Urinary bladder (tissue), 4 donors: ENCODE data around the gene SRP19. TPM values are rescaled to one million over a fixed set of nuclear protein-coding genes. Genes with fewer than 3 reads are reported as not detected.
A peak's percentile ranks its signal among the peaks of the same experiment; 100 is the strongest.

Source experiments
- DNase-seq: peaks from one replicate; pipeline ENCODE4 v3.0.0-alpha.2; 2015; ENCODE audit errors: extremely low spot score
- H3K27ac ChIP-seq: one replicate; pipeline ENCODE4 v1.5.1; 2013; ENCODE audit warnings: low read depth, mild to moderate bottlenecking, moderate library complexity
- H3K36me3 ChIP-seq: one replicate; pipeline ENCODE4 v1.6.1; 2013; ENCODE audit warnings: mild to moderate bottlenecking, moderate library complexity; ENCODE audit not compliant: insufficient read depth
- H3K4me1 ChIP-seq: one replicate; pipeline ENCODE4 v1.6.1; 2013; ENCODE audit warnings: mild to moderate bottlenecking, moderate library complexity; ENCODE audit not compliant: insufficient read depth
- H3K4me3 ChIP-seq: one replicate; pipeline ENCODE4 v1.5.1; 2013; ENCODE audit warnings: low read depth, low read length
- WGBS: extraction: QIAGEN DNeasy Blood & Tissue Kit; methylation state at CpG from one replicate; pipeline ENCODE4 v1.1.7; 2013; 5-methylcytosine and 5-hydroxymethylcytosine counted together
- polyA plus RNA-seq: library from polyadenylated mRNA; stranded (reverse); fragments of 200-250 nt; gene quantifications from one replicate; pipeline ENCODE4 v1.2.3, GENCODE V29; 2013
- total RNA-seq: library from RNA; depleted of rRNA; stranded (reverse); fragments of >200 nt; gene quantifications from one replicate; pipeline ENCODE4 v1.2.3, GENCODE V29; 2014
- donor health status: healthy with polysubstance abuse.
- donor health status: healthy.

The SRP19 gene
- total RNA-seq (48.5 TPM), polyA plus RNA-seq (47.2 TPM)

GRCh38 chr5:112860929-112861637 is at the start of gene SRP19:
Gene SRP19 (plus strand): TSS chr5:112861287. CDS start chr5:112861377, 90 bp downstream.
- Histone ChIP-seq H3K4me1 (peaks cover 1% of the 10 kb centered on the region), H3K36me3 (peaks cover 2% of the 10 kb centered on the region), H3K27ac (no peak within 1 kb of the TSS), H3K4me3 (peak within 1 kb of the TSS; percentile 96)
- under 1% methylated on average over 47 of the region's 47 CpGs for WGBS
- peak; percentile 95 for DNase-seq

- 84% methylated on average over 1 of the region's 1 CpG for WGBS
- no peak for DNase-seq
- Histone ChIP-seq H3K27ac (no peak overlapping the region), H3K36me3 (peaks cover 3% of the 10 kb centered on the region), H3K4me1 (no peaks in the 10 kb centered on the region), H3K4me3 (no peak overlapping the region)
Observed at GRCh38 chr5:112812549-112812948, 48.5 kb upstream of the SRP19 start.

DNA sequence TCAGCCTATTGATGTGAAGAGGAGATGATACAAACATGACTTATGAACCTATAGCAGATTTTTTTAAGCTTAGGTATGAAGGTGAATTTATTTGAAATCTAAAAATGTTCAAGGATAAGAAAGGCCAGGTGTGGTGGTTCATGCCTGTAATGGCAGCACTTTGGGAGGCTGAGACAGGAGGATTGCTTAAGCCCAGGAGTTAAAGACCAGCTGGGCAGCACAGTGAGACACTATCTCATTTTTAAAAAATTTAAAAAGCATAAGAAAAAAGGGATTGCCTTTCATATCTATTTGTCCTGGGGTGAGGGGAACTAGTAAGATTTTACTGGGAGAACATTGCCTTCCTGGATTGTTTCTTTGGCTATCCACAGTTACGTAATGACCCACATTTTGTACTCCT is 40.8 kb upstream of the SRP19 start:
- H3K4me1 ChIP-seq, result no peaks in the 10 kb centered on the region
- H3K4me3 ChIP-seq, result no peak overlapping the region
- H3K27ac ChIP-seq, result no peak overlapping the region
- DNase-seq, result no peak
- 100% methylated on average over 1 of the region's 1 CpG for WGBS
- peaks cover 9% of the 10 kb centered on the region for H3K36me3 ChIP-seq

- H3K4me3 ChIP-seq, result no peak overlapping the region
- no peak for DNase-seq
- 73% methylated on average over 4 of the region's 4 CpGs for WGBS
- no peaks in the 10 kb centered on the region for H3K4me1 ChIP-seq
- H3K36me3 ChIP-seq, result peaks cover 9% of the 10 kb centered on the region
- H3K27ac ChIP-seq, result no peak overlapping the region
Observed at GRCh38 chr5:112822456-112822855, 38.6 kb upstream of the SRP19 start.

DNA sequence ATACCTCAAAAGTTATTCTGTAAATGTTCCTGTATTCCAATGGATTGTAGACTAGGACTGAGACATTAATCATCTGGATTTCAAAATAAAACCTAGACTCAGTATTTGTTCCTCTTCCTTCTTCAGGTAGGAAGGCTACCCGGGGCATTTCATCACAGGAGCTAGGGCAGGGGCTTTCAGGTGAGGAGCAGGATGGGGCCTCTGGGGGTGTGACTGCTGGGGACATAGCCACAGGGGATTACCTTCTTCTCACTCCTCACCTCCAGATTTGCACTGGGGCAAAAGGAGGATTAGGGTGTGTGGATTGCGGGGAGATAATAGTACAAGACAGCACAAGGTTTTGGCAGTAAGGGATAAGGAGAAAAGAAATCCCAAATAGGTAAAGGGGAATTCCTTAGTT is 37.9 kb upstream of the SRP19 start:
- Histone ChIP-seq H3K4me1 (no peaks in the 10 kb centered on the region), H3K27ac (no peak overlapping the region), H3K4me3 (no peak overlapping the region), H3K36me3 (peaks cover 10% of the 10 kb centered on the region)
- 91% methylated on average over 2 of the region's 2 CpGs for WGBS
- no peak for DNase-seq

DNA sequence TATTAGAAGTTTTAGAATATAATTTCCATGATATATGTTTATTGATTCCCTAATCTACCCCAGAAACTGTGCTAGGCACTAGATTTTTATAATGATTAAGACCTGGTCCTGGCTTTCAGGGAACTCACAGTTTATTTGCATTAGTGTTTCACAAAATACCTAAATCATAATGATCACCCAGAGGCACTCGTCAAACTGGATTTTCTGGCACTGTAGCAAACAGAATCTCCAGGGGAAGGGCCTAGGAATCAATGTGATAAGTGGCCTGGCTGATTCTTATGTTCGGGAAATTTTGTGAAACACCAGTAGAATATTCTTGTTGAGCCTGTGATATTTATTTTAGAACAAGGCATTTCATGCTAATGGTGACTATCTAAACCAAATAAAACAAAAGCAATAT is 37.4 kb upstream of the SRP19 start:
- Histone ChIP-seq H3K27ac (no peak overlapping the region), H3K4me1 (no peaks in the 10 kb centered on the region), H3K36me3 (peaks cover 10% of the 10 kb centered on the region), H3K4me3 (no peak overlapping the region)
- no peak for DNase-seq
- WGBS, result 89% methylated on average over 2 of the region's 2 CpGs

GRCh38 chr5:112824197-112824596 is 36.9 kb upstream of the SRP19 start:
- no peak overlapping the region for H3K4me3 ChIP-seq
- no peaks in the 10 kb centered on the region for H3K4me1 ChIP-seq
- H3K27ac ChIP-seq, result no peak overlapping the region
- no peak for DNase-seq
- peaks cover 11% of the 10 kb centered on the region for H3K36me3 ChIP-seq

DNA sequence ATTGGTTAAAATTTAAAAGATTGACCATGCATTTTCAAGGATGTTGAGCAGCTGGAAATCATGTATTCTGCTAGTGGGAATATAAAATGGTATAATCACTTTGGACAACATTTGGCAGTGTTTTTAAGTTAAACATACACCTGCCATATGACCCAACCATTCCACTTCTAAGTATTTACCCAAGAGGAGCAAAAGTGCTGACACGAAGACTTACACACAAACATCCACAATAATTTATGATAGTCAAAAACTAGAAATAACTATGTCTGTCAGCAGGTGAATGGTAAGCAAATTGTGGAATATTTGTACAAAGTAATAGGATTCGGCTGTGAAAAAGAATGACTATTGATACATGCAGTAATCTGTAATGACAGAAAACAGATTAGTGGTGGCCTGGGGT is 30.7 kb upstream of the SRP19 start:
- no peak for DNase-seq
- Histone ChIP-seq H3K4me1 (no peaks in the 10 kb centered on the region), H3K4me3 (no peak overlapping the region), H3K36me3 (peaks cover 10% of the 10 kb centered on the region), H3K27ac (no peak overlapping the region)
- 93% methylated on average over 2 of the region's 2 CpGs for WGBS

DNA sequence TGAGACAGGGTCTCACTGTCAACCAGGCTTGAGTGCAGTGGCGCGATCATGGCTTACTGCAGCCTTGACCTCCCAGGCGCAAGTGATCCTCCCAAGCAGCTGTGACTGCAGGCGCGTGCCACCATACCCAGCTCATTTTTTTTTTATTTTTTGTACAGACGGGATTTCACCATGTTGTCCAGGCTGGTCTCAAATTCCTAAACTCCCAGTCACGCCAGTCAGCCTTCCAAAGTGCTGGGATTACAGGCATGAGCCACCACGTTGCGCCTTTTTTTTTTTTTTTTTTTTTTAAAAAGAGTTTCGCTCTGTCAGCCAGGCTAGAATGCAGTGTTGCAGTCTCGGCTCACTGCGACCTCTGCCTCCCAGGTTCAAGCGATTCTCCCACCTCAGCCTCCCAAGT is 27.1 kb upstream of the SRP19 start:
- Histone ChIP-seq H3K4me3 (no peak overlapping the region), H3K27ac (no peak overlapping the region), H3K36me3 (peaks cover 5% of the 10 kb centered on the region), H3K4me1 (no peaks in the 10 kb centered on the region)
- WGBS, result 98% methylated on average over 13 of the region's 13 CpGs
- DNase-seq, result no peak

GRCh38 chr5:112844489-112844888 is 16.6 kb upstream of the SRP19 start:
- WGBS, result 85% methylated on average over 1 of the region's 1 CpG
- no peaks in the 10 kb centered on the region for H3K4me1 ChIP-seq
- no peaks in the 10 kb centered on the region for H3K36me3 ChIP-seq
- DNase-seq, result no peak
- no peak overlapping the region for H3K4me3 ChIP-seq
- no peak overlapping the region for H3K27ac ChIP-seq

- no peaks in the 10 kb centered on the region for H3K4me1 ChIP-seq
- 77% methylated on average over 5 of the region's 5 CpGs for WGBS
- H3K36me3 ChIP-seq, result no peaks in the 10 kb centered on the region
- H3K27ac ChIP-seq, result no peak overlapping the region
- no peak for DNase-seq
- no peak overlapping the region for H3K4me3 ChIP-seq
Observed at GRCh38 chr5:112846556-112846955, 14.5 kb upstream of the SRP19 start.

- H3K36me3 ChIP-seq, result no peaks in the 10 kb centered on the region
- DNase-seq, result no peak
- H3K4me3 ChIP-seq, result no peak overlapping the region
- H3K4me1 ChIP-seq, result no peaks in the 10 kb centered on the region
- no peak overlapping the region for H3K27ac ChIP-seq
Observed at GRCh38 chr5:112847306-112847705, 13.8 kb upstream of the SRP19 start.

- Histone ChIP-seq H3K4me1 (no peaks in the 10 kb centered on the region), H3K36me3 (no peaks in the 10 kb centered on the region), H3K27ac (no peak overlapping the region), H3K4me3 (no peak overlapping the region)
- WGBS, result 49% methylated on average over 8 of the region's 8 CpGs
- DNase-seq, result peak; percentile 15
Observed at GRCh38 chr5:112848116-112848811, 12.8 kb upstream of the SRP19 start.

DNA sequence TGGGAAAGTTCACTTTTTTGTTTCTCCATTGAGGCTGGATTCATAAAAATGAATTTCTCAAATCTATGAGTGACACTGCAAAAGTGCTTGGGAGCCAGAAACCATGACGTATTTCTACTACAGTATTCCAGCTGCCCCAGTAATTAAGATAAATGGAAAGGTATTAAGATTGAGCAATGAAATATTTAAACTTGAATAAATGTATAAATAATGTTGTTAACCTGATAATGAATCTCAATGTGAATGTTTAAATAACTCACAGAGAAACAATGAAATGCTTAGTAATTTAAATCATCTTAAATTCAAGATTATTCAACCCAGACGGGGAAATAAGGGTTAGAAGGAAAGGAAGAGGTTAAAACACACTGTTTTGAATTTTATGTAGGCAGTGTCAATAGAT is 11.2 kb upstream of the SRP19 start:
- Histone ChIP-seq H3K36me3 (no peaks in the 10 kb centered on the region), H3K27ac (no peak overlapping the region), H3K4me3 (no peak overlapping the region), H3K4me1 (no peaks in the 10 kb centered on the region)
- DNase-seq, result no peak
- WGBS, result 60% methylated on average over 2 of the region's 2 CpGs
